RWPE2 (cell line): ENCODE measurements around the gene SETBP1.

Source experiments
- ATAC-seq: fragments of 200-7000 bp; cut with Tn5 transposase; 3 replicates; pipeline ENCODE4 v1.9.1; 2021; ENCODE audit warnings: low read depth
- DNase-seq: peaks from one replicate; pipeline ENCODE4 v3.0.0-alpha.2; 2020; ENCODE audit warnings: low spot score
- H3K27ac ChIP-seq: fragments of 450-650 bp; 2 replicates; pipeline ENCODE4 v1.5.1; 2017; ENCODE audit warnings: mild to moderate bottlenecking; ENCODE audit not compliant: poor library complexity, severe bottlenecking
- H3K27me3 ChIP-seq: fragments of 250-450 bp; sonication (Bioruptor Pico); 2 replicates; pipeline ENCODE4 v1.5.1; 2021; ENCODE audit warnings: mild to moderate bottlenecking, moderate library complexity; ENCODE audit not compliant: insufficient read depth, poor library complexity, severe bottlenecking
- H3K36me3 ChIP-seq: fragments of 250-450 bp; sonication (Bioruptor Pico); 2 replicates; pipeline ENCODE4 v1.5.1; 2020; ENCODE audit warnings: low read depth, mild to moderate bottlenecking, moderate library complexity
- H3K4me1 ChIP-seq: fragments of 250-450 bp; sonication (Bioruptor Pico); 2 replicates; pipeline ENCODE4 v1.5.1; 2021; ENCODE audit warnings: mild to moderate bottlenecking, moderate library complexity; ENCODE audit not compliant: insufficient read depth, poor library complexity, severe bottlenecking
- H3K4me3 ChIP-seq: fragments of 250-450 bp; sonication (Bioruptor Pico); 2 replicates; pipeline ENCODE4 v1.5.1; 2021; ENCODE audit warnings: mild to moderate bottlenecking, moderate library complexity; ENCODE audit not compliant: severe bottlenecking
- H3K9me3 ChIP-seq: fragments of 250-450 bp; sonication (Bioruptor Pico); 2 replicates; pipeline ENCODE4 v1.5.1; 2021; ENCODE audit warnings: mild to moderate bottlenecking, moderate library complexity; ENCODE audit not compliant: severe bottlenecking
- TF ChIP-seq, protein P1 (sequence below): fragments of 450-650 bp; IDR thresholded peaks from one replicate; pipeline ENCODE4 v1.5.1; 2017; ENCODE audit warnings: mild to moderate bottlenecking, moderate library complexity; ENCODE audit not compliant: poor library complexity, severe bottlenecking

SETBP1 gene

DNA sequence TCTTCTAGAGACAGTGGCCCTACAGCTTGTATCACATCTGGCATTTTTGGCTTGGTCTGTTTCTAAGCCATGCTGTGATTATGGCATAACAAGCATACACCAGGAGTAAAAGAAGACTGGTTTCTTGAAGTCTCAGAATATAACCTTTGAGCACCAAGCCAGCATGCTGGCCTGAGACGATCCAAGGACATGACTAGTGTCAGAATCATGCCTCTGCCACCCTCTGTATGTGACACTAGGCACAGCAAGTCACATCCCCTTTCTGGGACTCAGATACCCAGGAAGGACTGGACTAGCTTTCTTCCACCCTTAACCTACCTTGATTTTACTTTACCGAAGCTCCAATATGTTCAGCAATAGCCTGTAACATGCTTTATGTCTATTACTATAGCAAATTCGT is 345.5 kb downstream of the SETBP1 start:
- no peaks in the 10 kb centered on the region for H3K27me3 ChIP-seq
- ATAC-seq = no peak
- H3K36me3 ChIP-seq = no peaks in the 10 kb centered on the region
- TF ChIP-seq, protein P1, sequence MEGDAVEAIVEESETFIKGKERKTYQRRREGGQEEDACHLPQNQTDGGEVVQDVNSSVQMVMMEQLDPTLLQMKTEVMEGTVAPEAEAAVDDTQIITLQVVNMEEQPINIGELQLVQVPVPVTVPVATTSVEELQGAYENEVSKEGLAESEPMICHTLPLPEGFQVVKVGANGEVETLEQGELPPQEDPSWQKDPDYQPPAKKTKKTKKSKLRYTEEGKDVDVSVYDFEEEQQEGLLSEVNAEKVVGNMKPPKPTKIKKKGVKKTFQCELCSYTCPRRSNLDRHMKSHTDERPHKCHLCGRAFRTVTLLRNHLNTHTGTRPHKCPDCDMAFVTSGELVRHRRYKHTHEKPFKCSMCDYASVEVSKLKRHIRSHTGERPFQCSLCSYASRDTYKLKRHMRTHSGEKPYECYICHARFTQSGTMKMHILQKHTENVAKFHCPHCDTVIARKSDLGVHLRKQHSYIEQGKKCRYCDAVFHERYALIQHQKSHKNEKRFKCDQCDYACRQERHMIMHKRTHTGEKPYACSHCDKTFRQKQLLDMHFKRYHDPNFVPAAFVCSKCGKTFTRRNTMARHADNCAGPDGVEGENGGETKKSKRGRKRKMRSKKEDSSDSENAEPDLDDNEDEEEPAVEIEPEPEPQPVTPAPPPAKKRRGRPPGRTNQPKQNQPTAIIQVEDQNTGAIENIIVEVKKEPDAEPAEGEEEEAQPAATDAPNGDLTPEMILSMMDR = no peak
- no peak overlapping the region for H3K27ac ChIP-seq
- no peak for DNase-seq
- no peak overlapping the region for H3K4me3 ChIP-seq
- no peaks in the 10 kb centered on the region for H3K9me3 ChIP-seq
- no peaks in the 10 kb centered on the region for H3K4me1 ChIP-seq

DNA sequence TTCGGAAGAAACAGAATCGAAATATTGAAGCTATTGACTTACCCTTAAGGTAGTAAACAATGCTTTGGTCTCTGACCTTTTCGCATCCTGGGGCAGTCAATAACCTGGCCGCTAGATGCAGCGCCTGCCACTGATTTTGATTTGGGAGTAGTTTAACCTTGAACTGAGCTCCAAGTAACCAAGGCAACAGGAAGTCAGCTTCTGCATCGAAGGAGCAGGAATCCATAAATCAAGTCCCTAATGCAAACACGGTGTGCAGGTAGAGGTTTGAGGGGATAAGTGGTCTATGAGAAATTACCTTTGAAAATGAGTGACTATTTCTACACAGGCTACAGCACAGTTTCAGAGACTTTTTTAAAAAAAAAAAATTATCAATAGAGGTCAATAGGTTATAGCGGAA is 353.5 kb downstream of the SETBP1 start:
- TF ChIP-seq, protein P1 = no peak
- no peak for ATAC-seq
- H3K9me3 ChIP-seq = no peaks in the 10 kb centered on the region
- no peaks in the 10 kb centered on the region for H3K36me3 ChIP-seq
- H3K4me3 ChIP-seq = no peak overlapping the region
- no peaks in the 10 kb centered on the region for H3K4me1 ChIP-seq
- H3K27ac ChIP-seq = no peak overlapping the region
- H3K27me3 ChIP-seq = no peaks in the 10 kb centered on the region
- DNase-seq = no peak

DNA sequence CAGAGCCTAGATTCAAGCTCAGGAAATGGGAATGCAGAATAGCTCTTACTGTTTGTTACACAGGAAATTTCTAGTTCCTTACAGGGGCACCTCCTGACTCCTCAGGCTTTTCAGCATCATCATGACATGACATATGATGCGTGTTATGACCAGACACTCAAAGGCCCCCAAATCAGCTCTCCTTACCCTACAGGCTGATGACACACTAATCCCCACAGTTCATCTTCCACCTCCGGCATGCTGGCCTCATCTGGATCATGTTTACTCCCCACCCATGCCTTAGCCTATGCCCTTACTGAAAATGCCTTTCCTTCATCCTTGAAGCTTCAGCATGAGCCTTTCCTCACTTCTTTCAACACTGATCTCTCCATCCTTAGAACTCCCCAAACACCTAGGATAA is 356.9 kb downstream of the SETBP1 start:
- DNase-seq (no peak), ATAC-seq (no peak)
- Histone ChIP-seq H3K36me3 (no peaks in the 10 kb centered on the region), H3K27ac (no peak overlapping the region), H3K27me3 (no peaks in the 10 kb centered on the region), H3K9me3 (no peaks in the 10 kb centered on the region), H3K4me1 (no peaks in the 10 kb centered on the region), H3K4me3 (no peak overlapping the region)
- TF ChIP-seq, protein P1 = no peak

DNA sequence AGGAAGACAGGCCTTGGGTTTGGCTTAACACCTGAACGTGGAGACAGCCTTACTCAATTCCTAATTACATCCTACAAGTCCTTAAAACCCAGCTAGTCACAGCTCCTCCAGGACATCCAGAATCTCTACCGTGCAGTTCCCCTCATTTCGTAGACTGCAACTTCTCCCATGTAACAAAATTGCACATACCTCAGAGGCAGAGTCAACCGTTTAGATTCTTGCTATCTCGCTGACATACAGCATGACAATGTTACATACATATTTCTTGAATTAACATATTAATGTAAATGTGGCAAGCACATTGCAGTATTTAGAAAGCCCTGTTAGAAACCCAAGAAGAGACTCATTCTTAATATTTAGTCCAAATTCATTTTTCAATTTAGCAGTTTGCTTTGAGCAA is 358.7 kb downstream of the SETBP1 start:
- no peaks in the 10 kb centered on the region for H3K36me3 ChIP-seq
- DNase-seq (no peak), ATAC-seq (no peak)
- no peaks in the 10 kb centered on the region for H3K27me3 ChIP-seq
- H3K9me3 ChIP-seq = no peaks in the 10 kb centered on the region
- TF ChIP-seq, protein P1 = no peak
- no peak overlapping the region for H3K27ac ChIP-seq
- no peak overlapping the region for H3K4me3 ChIP-seq
- no peaks in the 10 kb centered on the region for H3K4me1 ChIP-seq

DNA sequence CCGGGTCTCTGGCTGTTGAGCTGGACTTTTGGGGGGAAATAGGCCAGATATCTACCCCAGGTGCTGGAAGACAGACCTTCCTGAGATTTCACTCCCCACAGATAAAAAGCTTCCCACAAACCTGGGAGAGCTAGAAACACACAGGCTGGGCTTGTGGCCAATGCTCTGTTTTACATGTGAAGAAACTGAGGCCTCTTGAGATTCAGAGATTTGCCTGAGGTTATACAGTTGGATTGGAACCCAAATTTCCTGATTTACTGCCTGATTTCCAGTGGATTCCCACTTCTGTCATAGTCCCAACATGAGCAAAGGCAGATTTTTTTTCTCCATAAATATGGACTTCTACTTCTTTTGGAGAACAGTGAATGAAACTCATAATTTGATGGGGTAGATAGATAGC is 360.2 kb downstream of the SETBP1 start:
- no peaks in the 10 kb centered on the region for H3K27me3 ChIP-seq
- ATAC-seq (no peak), DNase-seq (no peak)
- no peaks in the 10 kb centered on the region for H3K36me3 ChIP-seq
- TF ChIP-seq, protein P1 = no peak
- H3K4me3 ChIP-seq = no peak overlapping the region
- H3K4me1 ChIP-seq = no peaks in the 10 kb centered on the region
- no peak overlapping the region for H3K27ac ChIP-seq
- H3K9me3 ChIP-seq = no peaks in the 10 kb centered on the region
